ENCODE measurements around the gene AGTRAP.
A peak's percentile ranks its signal among the peaks of the same experiment; 100 is the strongest.

Gene AGTRAP

GRCh38 chr1:11792106-11792505 is 56.2 kb downstream of the AGTRAP start:
- H3K27ac ChIP-seq (ENCODE audit: low read length, poor library complexity, severe bottlenecking) = no peak overlapping the region
- H3K36me3 ChIP-seq (ENCODE audit: control insufficient read depth in 1 of 2, insufficient read depth in 2 of 2, low read depth in 1 of 2, low read length in 2 of 2) = peaks cover 62 to 69% of the 10 kb centered on the region in 2 experiments
- H2AFZ ChIP-seq (ENCODE audit: low read depth, low read length) = no peak overlapping the region
- H2BK5ac ChIP-seq (ENCODE audit: low read depth, low read length, poor library complexity, severe bottlenecking) = no peak overlapping the region
- no peak overlapping the region for H3K4me2 ChIP-seq (ENCODE audit: low read length, poor library complexity, severe bottlenecking)
- no peak overlapping the region for H2BK120ac ChIP-seq (ENCODE audit: low read depth, low read length)
- H2BK12ac ChIP-seq (ENCODE audit: low read length in 2 of 2) = no peak overlapping the region
- H4K8ac ChIP-seq (ENCODE audit: low read length) = no peak overlapping the region
- no peak overlapping the region for H4K91ac ChIP-seq (ENCODE audit: low read length)
- H3K18ac ChIP-seq (ENCODE audit: low read depth in 1 of 2, low read length in 2 of 2) = no peak overlapping the region
- peaks cover 39% of the 10 kb centered on the region for H3K4me1 ChIP-seq (ENCODE audit: control insufficient read depth, insufficient read depth, low read depth, low read length)
- H3K79me1 ChIP-seq (replicated peaks; ENCODE audit: low read length, poor library complexity, severe bottlenecking) = peaks cover 4% of the 10 kb centered on the region
- H3K14ac ChIP-seq (ENCODE audit: low read length in 2 of 2) = no peak overlapping the region
- no peak for DNase-seq
- no peaks in the 10 kb centered on the region for H3K9me3 ChIP-seq (ENCODE audit: control insufficient read depth, low read length)
- no peak overlapping the region for H3K4me3 ChIP-seq (ENCODE audit: insufficient read depth in 1 of 2, low read depth in 1 of 2, low read length in 2 of 2)
- no peak overlapping the region for H2BK15ac ChIP-seq (ENCODE audit: low read depth, poor library complexity, severe bottlenecking)
- 97% methylated on average over 11 of the region's 11 CpGs for WGBS
- no peak overlapping the region for H2AK5ac ChIP-seq (ENCODE audit: low read length, severe bottlenecking)
- no peak overlapping the region for H3K23ac ChIP-seq (ENCODE audit: low read length in 2 of 2)
- H3K27me3 ChIP-seq (ENCODE audit: control insufficient read depth in 1 of 2, insufficient read depth in 1 of 2, low read length in 2 of 2) = no peaks in the 10 kb centered on the region
- peak overlapping the region; percentile 58 for H3K9ac ChIP-seq (ENCODE audit: low read length)
- peak overlapping the region in 1 of 2 experiments; percentile 41 for H3K4ac ChIP-seq (ENCODE audit: low read depth in 1 of 2, low read length in 2 of 2)

GRCh38 chr1:11793819-11794218 is 57.9 kb downstream of the AGTRAP start:
- no peak overlapping the region for H3K14ac ChIP-seq (ENCODE audit: low read length in 2 of 2)
- no peak overlapping the region for H3K23ac ChIP-seq (ENCODE audit: low read length in 2 of 2)
- H2BK12ac ChIP-seq (ENCODE audit: low read length in 2 of 2) = no peak overlapping the region
- H2AFZ ChIP-seq (ENCODE audit: low read depth, low read length) = no peak overlapping the region
- peaks cover 4% of the 10 kb centered on the region for H3K79me1 ChIP-seq (replicated peaks; ENCODE audit: low read length, poor library complexity, severe bottlenecking)
- H3K18ac ChIP-seq (ENCODE audit: low read depth in 1 of 2, low read length in 2 of 2) = no peak overlapping the region
- no peaks in the 10 kb centered on the region for H3K9me3 ChIP-seq (ENCODE audit: control insufficient read depth, low read length)
- no peak overlapping the region for H2BK5ac ChIP-seq (ENCODE audit: low read depth, low read length, poor library complexity, severe bottlenecking)
- no peak overlapping the region for H2BK120ac ChIP-seq (ENCODE audit: low read depth, low read length)
- no peak overlapping the region for H2BK15ac ChIP-seq (ENCODE audit: low read depth, poor library complexity, severe bottlenecking)
- H2AK5ac ChIP-seq (ENCODE audit: low read length, severe bottlenecking) = no peak overlapping the region
- H3K27me3 ChIP-seq (ENCODE audit: control insufficient read depth in 1 of 2, insufficient read depth in 1 of 2, low read length in 2 of 2) = no peaks in the 10 kb centered on the region
- WGBS = 98% methylated on average over 15 of the region's 15 CpGs
- no peak overlapping the region for H3K4me2 ChIP-seq (ENCODE audit: low read length, poor library complexity, severe bottlenecking)
- DNase-seq = no peak
- no peak overlapping the region for H3K4me3 ChIP-seq (ENCODE audit: insufficient read depth in 1 of 2, low read depth in 1 of 2, low read length in 2 of 2)
- peak overlapping the region; percentile 46 for H4K91ac ChIP-seq (ENCODE audit: low read length)
- H3K4me1 ChIP-seq (ENCODE audit: control insufficient read depth, insufficient read depth, low read depth, low read length) = peaks cover 26% of the 10 kb centered on the region
- peaks cover 64 to 74% of the 10 kb centered on the region in 2 experiments for H3K36me3 ChIP-seq (ENCODE audit: control insufficient read depth in 1 of 2, insufficient read depth in 2 of 2, low read depth in 1 of 2, low read length in 2 of 2)
- H3K27ac ChIP-seq (ENCODE audit: low read length, poor library complexity, severe bottlenecking) = no peak overlapping the region
- H3K9ac ChIP-seq (ENCODE audit: low read length) = no peak overlapping the region
- no peak overlapping the region for H3K4ac ChIP-seq (ENCODE audit: low read depth in 1 of 2, low read length in 2 of 2)
- H4K8ac ChIP-seq (ENCODE audit: low read length) = no peak overlapping the region

- no peak overlapping the region for H4K91ac ChIP-seq (ENCODE audit: low read length)
Observed at GRCh38 chr1:11794446-11795237, 58.7 kb downstream of the AGTRAP start.

GRCh38 chr1:11795238-11795890 is 59.4 kb downstream of the AGTRAP start:
- Histone ChIP-seq H4K8ac (ENCODE audit: low read length) (no peak overlapping the region), H2BK120ac (ENCODE audit: low read depth, low read length) (no peak overlapping the region), H2BK15ac (ENCODE audit: low read depth, poor library complexity, severe bottlenecking) (no peak overlapping the region), H3K4me3 (ENCODE audit: insufficient read depth in 1 of 2, low read depth in 1 of 2, low read length in 2 of 2) (no peak overlapping the region), H4K91ac (ENCODE audit: low read length) (no peak overlapping the region), H3K14ac (ENCODE audit: low read length in 2 of 2) (no peak overlapping the region), H3K4ac (ENCODE audit: low read depth in 1 of 2, low read length in 2 of 2) (no peak overlapping the region), H2AK5ac (ENCODE audit: low read length, severe bottlenecking) (no peak overlapping the region), H3K9ac (ENCODE audit: low read length) (no peak overlapping the region), H3K9me3 (ENCODE audit: control insufficient read depth, low read length) (no peaks in the 10 kb centered on the region), H3K23ac (ENCODE audit: low read length in 2 of 2) (no peak overlapping the region), H3K27me3 (ENCODE audit: control insufficient read depth in 1 of 2, insufficient read depth in 1 of 2, low read length in 2 of 2) (no peaks in the 10 kb centered on the region), H2AFZ (ENCODE audit: low read depth, low read length) (no peak overlapping the region), H3K18ac (ENCODE audit: low read depth in 1 of 2, low read length in 2 of 2) (no peak overlapping the region), H3K4me2 (ENCODE audit: low read length, poor library complexity, severe bottlenecking) (no peak overlapping the region), H3K4me1 (ENCODE audit: control insufficient read depth, insufficient read depth, low read depth, low read length) (peaks cover 24% of the 10 kb centered on the region), H2BK12ac (ENCODE audit: low read length in 2 of 2) (no peak overlapping the region), H3K79me1 (replicated peaks; ENCODE audit: low read length, poor library complexity, severe bottlenecking) (peaks cover 2% of the 10 kb centered on the region), H3K27ac (ENCODE audit: low read length, poor library complexity, severe bottlenecking) (no peak overlapping the region), H2BK5ac (ENCODE audit: low read depth, low read length, poor library complexity, severe bottlenecking) (no peak overlapping the region), H3K36me3 (ENCODE audit: control insufficient read depth in 1 of 2, insufficient read depth in 2 of 2, low read depth in 1 of 2, low read length in 2 of 2) (peaks cover 67 to 77% of the 10 kb centered on the region in 2 experiments)
- no peak for DNase-seq
- 95% methylated on average over 14 of the region's 14 CpGs for WGBS

More at GRCh38 chr1:11794446-11795237, 58.7 kb downstream of the AGTRAP start:
- Histone ChIP-seq H2BK15ac (ENCODE audit: low read depth, poor library complexity, severe bottlenecking) (no peak overlapping the region), H3K23ac (ENCODE audit: low read length in 2 of 2) (no peak overlapping the region), H2AFZ (ENCODE audit: low read depth, low read length) (no peak overlapping the region), H4K8ac (ENCODE audit: low read length) (no peak overlapping the region), H3K14ac (ENCODE audit: low read length in 2 of 2) (no peak overlapping the region), H3K18ac (ENCODE audit: low read depth in 1 of 2, low read length in 2 of 2) (no peak overlapping the region), H3K79me1 (replicated peaks; ENCODE audit: low read length, poor library complexity, severe bottlenecking) (peaks cover 4% of the 10 kb centered on the region), H3K4me1 (ENCODE audit: control insufficient read depth, insufficient read depth, low read depth, low read length) (peaks cover 23% of the 10 kb centered on the region), H3K36me3 (ENCODE audit: control insufficient read depth in 1 of 2, insufficient read depth in 2 of 2, low read depth in 1 of 2, low read length in 2 of 2) (peaks cover 67 to 78% of the 10 kb centered on the region in 2 experiments), H2AK5ac (ENCODE audit: low read length, severe bottlenecking) (no peak overlapping the region), H2BK5ac (ENCODE audit: low read depth, low read length, poor library complexity, severe bottlenecking) (no peak overlapping the region), H3K9ac (ENCODE audit: low read length) (no peak overlapping the region), H3K4ac (ENCODE audit: low read depth in 1 of 2, low read length in 2 of 2) (no peak overlapping the region), H3K4me3 (ENCODE audit: insufficient read depth in 1 of 2, low read depth in 1 of 2, low read length in 2 of 2) (no peak overlapping the region), H2BK12ac (ENCODE audit: low read length in 2 of 2) (no peak overlapping the region), H3K4me2 (ENCODE audit: low read length, poor library complexity, severe bottlenecking) (no peak overlapping the region), H3K27ac (ENCODE audit: low read length, poor library complexity, severe bottlenecking) (no peak overlapping the region), H3K9me3 (ENCODE audit: control insufficient read depth, low read length) (no peaks in the 10 kb centered on the region), H2BK120ac (ENCODE audit: low read depth, low read length) (no peak overlapping the region), H3K27me3 (ENCODE audit: control insufficient read depth in 1 of 2, insufficient read depth in 1 of 2, low read length in 2 of 2) (no peaks in the 10 kb centered on the region)
- no peak for DNase-seq
- WGBS = 93% methylated on average over 19 of the region's 19 CpGs
